HG03066 (cell line): ENCODE data around the gene SSNA1.
"Not testable (repeated sequence)": the region's sequence is repeated elsewhere in the genome, so short reads cannot be mapped to it uniquely, and the experiment has no call there.

Experiments
- ATAC-seq: cut with Tn5 transposase; IDR thresholded peaks from one replicate; pipeline ENCODE4 v1.9.1; 2021; ENCODE audit warnings: low read depth; ENCODE audit not compliant: unreplicated experiment

Gene SSNA1

DNA sequence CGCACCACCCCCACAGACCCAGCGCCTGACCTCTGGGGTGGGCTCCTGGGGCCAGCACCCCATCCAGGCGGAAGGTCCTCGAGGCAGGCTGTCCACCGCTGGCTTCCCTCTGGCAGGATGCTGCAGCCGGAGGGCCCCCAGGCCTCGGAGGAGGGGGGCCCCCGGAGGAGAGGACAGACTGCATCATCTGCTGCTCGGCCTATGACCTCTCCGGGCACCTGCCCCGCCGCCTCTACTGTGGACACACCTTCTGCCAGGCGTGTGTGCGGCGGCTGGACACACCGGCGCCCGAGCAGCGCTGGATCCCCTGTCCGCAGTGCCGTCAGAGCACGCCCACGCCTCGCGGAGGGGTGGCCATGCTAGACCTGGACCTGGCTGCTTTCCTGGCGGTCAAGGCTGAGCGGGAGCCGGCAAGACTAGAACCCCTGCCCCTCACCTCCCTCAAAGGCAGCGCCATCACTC is 40.1 kb downstream of the SSNA1 start:
- no peak for ATAC-seq

DNA sequence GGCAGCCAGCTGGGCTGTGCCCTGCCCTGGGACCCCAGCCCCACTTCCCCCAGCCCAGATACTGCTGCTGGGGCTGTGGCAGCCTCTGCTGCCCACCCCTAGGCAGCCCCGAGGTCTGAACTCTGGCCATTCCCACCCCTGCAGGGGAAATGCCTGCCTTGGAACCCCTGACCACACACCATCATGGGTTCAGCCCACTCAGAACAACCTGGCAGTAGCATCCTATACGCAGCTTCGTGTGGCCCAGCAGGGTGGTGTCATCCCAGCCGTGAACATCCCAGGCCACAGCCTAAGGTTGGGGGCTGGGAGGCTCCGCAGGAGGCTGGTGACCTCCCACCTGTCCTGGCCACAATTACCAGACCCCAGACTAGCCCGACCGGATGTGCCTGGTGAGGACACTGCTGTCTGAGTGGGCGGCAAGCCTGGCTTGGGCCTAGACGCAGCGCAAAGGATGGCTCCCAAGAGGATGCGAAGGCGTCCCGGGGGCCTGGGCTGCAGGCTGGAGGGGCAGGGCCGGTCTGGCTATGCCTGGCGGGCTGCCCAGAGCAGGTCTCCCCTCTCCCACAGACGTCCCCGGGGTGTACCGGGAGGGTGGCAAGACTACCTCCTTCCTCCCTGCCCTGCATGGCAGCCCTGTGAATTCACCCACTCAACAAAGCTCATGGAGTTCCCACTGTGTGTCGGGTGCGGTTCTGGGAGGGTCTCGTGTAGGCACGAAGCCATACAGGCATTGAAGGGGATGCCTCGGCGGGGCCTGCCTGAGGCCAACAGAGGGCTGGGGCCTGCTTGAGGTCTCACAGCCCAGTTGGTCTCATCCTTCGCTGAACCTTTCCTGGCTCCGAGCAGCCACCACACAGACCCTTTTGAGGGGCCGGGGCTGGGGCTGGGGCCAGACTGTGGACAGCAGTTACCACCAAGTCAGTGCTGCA is 40.8 kb downstream of the SSNA1 start:
- ATAC-seq, result no peak

DNA sequence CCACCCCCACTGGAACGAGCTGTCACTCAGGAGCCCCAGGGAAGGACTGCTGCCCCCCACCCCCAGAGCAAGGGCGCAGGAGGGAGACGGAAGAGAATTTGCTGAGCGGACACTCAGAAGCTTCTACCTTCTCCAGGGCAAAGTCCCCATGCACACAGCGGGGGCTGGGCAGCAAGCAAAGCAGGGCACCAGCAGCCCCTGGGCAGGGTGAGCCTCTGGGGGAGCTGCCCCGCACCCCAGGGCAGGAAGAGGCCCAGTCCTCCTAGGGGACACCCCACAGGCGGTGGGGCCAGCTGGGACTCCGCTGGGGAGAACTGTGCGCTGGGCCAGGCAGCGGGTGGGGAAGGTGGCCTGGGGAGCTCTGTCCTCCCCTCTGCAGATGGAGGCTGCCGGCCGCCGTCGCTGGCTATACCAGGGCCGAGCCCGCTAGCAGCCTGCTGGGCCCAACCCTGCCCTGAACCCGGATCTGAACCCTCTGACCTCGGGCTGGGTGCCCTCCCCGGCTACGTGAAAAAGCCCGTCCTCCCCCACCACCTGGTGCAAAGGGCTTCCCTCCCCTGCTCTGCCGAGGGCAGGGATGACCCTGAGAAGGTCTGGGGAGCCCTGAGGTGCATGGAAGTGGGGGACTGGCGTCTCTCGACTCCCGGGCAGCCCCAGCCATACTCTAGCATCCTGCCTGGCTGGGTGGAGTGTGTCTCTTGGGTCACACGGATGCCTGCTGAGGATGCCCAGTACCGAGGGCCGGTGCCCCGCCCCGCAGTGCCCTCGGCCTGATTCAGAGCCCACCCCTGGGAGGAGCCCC is 41.6 kb downstream of the SSNA1 start:
- ATAC-seq, result no peak

DNA sequence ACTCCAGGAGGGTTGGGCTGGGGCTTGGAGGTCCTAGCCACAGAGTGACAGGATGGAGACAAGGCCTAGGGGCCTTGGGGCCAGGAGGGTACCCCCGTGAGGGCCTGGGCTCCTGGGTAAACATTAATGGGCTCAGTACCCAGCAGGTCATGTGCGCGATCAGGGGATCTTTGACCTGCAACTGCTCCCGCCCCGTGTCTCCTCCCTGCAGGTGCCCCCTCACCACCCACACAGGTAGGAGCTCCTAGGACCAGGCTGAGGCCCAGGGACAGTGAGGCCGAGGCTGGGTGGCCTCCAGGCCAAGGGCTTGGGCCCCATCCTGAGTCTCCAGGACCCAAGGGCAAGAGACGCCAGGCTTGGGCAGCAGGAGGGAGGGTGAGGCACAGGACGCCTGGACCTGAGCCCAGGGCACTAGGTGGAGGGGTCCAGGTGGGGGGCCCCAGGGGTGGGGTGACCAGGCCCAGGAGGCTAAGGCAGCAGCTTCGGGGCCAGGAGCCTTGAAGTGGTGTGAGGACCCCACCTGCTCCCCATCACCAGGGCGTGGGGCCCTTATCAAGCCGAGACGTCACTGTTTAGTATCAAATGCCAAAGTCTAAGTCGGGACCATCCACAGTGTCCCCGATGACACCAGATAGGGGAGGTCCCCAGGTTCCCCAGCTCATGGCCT is 42.4 kb downstream of the SSNA1 start, which contains the start of gene SLC34A3:
SLC34A3 (plus strand) TSS at position 197 of the 667 bp plus-strand sequence. CDS start 802 bp downstream, outside the sequence.
- no peak for ATAC-seq

DNA sequence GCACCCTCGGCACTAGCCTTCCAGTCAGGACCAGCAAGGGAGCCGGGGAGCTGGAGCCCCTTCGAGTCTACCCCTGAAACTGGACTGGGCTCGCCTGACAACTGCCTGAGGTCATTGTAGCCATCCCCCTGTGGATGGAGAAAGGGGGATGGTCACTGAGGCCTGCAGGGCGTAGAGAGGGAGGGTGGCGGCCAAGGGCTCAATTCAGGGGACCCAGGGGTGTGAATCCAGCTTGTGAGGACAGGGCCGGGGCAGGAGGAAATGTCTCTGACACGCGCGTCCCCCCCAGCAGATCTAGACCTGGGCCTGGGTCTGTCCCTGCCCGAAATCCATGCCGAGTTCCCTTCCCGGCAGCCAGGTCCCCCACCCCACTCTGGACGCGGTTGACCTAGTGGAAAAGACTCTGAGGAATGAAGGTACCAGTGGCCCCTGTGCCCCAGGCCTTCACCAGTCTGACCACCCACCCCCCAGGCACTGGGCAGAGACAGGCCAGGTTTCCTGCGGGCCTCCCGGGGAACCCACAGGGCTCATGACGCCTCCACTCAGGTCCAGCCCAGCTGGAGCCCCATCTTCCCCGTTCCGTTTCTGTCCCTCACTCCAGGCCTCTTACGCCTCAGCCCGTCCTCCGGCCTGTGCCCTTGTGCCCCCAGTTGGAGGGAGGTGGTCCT is 43.0 kb downstream of the SSNA1 start:
- no peak for ATAC-seq

DNA sequence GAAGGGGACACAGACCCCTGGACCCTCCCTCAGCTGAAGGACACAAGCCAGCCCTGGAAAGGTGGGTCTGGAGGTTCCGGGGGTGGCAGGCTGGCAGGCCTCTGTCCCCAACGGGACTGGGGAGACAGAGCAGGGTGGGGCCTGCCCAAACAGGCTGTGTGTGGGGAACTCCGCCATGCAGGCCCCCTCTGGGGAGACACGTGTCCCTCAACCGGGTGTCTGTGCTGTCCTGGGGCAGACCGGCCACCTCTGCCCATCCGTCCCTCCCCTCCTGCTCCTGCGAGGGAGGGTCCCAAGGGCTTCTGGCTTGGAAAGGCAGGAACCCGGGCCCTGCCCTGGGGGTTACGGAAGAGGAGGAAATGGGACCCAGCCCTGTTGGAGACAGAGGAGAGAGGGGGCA is 43.6 kb downstream of the SSNA1 start:
- ATAC-seq, result no peak

DNA sequence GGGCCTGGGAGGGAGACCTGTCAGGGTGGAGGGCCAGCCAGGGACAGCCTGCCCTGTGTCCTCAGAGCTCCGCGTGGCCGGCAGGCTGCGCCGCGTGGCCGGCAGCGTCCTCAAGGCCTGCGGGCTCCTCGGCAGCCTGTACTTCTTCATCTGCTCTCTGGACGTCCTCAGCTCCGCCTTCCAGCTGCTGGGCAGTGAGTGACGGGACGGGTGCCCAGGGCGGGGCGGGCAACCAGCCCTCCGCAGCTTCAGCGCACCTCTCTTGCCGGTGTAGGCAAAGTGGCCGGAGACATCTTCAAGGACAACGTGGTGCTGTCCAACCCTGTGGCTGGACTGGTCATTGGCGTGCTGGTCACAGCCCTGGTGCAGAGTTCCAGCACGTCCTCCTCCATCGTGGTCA is 44.0 kb downstream of the SSNA1 start:
- no peak for ATAC-seq

DNA sequence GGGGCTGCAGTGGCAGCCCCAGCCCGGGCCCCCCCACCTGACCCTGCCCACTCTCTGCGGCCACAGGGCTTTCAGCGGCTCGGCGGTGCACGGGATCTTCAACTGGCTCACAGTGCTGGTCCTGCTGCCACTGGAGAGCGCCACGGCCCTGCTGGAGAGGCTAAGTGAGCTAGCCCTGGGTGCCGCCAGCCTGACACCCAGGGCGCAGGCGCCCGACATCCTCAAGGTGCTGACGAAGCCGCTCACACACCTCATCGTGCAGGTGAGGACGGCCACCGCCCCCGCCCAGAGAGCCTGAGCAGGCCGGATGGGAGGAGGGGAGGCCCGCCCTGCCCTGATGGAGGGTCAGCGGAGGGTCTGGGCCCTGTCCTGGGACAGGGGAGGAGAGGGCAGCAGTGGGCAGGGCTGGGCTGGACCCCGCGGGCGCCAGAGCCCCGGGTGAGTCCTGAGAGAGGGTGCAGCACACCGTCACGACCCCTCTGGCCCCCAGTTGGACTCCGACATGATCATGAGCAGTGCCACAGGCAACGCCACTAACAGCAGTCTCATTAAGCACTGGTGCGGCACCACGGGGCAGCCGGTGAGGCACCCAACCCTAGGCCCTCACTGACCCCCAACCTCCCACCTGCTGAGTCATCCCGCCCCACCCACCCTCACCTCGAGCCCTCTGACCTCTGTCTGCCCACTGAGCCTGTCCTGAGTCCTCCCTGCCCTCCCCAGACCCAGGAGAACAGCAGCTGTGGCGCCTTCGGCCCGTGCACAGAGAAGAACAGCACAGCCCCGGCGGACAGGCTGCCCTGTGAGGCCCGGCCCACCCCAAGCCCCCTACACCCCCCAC is 44.9 kb downstream of the SSNA1 start:
- no peak for ATAC-seq

DNA sequence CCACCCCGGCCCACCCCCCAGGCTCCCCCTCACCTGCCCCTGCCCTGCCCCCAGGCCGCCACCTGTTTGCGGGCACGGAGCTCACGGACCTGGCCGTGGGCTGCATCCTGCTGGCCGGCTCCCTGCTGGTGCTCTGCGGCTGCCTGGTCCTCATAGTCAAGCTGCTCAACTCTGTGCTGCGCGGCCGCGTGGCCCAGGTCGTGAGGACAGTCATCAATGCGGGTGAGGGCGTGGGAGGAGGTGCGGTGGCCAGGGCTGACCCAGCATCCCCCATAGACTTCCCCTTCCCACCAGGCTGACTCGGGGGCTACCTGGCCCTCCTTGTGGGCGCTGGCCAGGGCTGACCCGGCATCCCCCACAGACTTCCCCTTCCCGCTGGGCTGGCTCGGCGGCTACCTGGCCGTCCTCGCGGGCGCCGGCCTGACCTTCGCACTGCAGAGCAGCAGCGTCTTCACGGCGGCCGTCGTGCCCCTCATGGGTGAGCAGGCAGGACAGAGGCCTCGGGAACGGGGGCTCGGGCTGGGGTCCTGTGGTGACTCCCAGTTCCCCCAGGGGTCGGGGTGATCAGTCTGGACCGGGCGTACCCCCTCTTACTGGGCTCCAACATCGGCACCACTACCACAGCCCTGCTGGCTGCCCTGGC is 45.7 kb downstream of the SSNA1 start:
- ATAC-seq, result no peak

DNA sequence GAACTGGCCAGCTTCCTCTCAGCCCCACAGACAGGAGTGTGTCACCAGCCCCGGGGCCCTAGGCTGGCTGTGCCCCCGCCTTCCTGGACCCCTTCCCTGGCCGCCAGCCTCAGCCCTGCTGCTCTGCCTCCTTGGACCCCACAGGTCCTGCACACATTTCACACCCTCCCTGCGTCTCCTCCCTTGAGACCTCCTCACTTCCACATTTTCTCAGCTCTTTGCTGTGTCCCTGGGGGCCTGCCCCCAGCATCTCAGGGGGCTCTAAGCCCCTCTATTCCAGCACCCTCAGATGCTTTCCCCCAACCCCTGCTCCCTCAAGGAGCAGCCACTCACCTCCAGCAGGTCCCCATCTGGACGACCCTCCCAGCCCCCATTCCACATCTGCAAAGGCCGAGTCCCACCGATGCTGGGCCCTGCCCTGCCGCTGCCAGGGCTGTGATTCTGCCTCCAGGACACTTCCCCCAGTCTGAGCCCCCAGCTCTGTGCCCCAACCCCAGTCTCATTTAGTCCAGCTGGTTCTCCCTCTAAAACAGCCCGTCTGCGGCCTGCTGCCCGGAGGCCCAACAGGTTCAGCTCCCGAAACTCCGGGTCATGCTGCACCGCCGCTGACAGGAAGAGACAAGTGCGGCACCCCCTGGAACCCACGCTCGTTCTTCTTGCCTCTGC is 46.4 kb downstream of the SSNA1 start:
- no peak for ATAC-seq

DNA sequence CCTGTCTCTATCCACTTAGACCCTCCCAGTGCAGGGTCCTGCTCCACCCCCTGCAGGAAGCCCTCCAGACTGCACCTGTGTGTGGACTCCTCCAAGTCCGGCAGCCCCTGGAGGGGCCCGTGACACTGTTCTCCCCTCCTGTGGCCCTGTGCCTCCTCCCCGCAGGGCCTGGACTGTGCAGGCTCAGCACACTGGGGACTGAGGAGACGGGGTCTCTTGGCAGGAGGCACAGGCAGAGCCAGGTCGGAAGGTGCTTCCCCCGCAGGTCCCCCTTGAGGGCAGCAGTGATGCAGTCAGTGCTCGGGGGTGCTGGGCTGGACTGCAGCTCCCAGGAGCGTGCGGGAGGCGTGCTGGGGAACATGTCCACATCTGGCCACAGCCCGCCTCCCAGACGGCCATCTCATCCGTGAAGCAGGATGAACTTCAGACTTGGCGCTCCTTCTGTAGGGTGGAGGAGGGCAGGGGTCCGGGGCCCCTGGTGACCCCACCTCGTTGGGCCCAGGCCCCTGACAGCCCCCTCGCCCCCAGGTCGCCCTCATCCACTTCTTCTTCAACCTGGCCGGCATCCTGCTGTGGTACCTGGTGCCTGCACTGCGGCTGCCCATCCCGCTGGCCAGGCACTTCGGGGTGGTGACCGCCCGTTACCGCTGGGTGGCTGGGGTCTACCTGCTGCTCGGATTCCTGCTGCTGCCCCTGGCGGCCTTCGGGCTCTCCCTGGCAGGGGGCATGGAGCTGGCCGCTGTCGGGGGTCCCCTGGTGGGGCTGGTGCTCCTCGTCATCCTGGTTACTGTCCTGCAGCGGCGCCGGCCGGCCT is 47.2 kb downstream of the SSNA1 start:
- no peak for ATAC-seq

DNA sequence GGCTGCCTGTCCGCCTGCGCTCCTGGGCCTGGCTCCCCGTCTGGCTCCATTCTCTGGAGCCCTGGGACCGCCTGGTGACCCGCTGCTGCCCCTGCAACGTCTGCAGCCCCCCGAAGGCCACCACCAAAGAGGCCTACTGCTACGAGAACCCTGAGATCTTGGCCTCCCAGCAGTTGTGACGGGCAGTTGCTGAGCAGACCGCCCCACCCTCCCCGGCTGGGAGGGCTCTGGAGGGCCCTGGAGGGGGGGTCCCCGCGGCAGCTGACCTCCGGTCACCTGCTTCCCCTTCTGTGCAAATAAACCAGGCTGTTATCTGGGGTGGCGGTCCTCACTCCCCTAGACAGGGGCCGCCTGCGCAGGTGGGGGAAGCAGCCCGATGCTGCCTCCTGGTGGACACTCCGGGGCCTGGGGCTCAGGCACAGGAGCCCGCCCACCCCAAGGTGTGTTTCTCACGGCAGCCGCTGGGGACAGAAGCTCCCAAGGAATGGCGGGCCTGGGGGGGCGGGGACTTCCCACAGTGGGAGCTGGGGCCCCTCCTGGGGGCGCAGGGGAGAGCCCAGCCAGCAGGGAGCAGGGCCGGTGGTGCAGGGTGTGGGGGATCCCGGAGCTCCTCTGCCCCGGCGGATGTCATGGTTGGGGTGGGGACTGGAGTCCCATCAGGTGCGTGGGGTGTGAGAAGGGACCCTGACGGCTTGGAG is 47.9 kb downstream of the SSNA1 start:
- no peak for ATAC-seq

DNA sequence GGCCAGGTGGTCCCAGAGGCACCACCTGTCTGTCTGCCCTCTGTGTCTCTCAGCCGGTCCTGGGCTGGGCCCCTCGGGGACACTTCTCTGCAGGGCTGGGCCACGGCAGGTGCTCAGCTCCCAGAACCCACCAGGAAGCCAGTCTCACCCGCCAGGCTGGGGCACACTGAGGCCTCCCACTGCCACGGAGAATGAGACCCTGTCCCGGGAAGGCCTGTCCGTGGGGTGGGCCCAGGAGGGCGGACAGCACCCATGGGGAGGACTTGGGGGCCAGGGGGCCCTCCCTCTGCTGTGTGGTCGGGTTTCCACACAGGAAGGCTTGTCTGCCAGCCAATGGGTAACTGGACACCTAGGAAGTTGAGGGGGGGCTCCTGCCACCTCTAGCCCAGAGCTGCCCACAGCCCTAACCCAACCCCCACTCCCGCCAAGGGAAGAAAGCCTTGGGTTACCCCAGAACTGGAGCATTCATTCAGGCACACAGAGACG is 48.5 kb downstream of the SSNA1 start:
- no peak for ATAC-seq

DNA sequence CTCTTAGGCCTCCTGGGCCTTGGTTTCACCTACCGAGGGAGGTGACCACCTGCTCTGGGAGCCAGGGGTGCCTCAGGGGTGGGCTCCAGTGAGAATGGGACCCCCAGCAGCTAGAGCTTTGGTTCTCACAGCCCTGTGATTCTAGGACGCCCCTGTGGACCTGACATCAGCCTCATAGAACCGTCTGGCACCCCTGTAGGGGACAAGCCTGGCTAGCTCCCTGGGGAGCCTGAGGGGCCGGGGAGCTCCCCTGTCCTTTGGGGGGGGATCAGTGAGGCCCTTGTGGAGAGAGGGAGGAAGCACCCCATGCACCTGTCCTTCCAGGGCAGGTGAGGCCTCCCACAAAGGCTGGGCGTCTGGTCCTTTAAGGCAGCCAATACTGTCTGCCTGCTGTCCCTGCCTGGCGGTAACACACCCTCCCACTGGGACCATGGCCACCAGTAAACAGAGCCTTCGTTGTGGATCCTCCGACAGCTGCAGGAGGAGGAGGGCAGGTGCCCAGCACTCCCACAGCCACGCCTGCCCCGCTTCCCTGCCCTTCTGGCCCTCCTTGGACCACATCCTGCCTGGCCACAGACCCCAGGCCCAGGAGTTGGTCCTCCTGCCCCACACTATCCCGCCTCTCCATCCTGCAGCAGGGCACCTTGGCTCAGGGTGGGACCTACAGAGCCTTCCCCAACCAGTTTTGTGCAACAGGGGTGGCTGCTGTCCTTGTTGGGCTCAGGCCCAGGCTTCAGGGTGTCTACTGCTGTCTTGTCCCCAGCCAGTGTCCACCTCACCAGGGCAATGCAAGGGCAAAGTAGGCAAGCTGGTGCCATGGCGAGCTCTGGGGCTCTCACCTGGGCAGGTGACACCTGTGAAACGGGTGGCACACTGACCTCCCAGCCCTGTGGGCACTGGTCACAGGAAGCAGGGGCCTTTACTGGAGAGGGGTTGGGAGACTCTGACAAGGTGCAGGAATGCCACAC is 49.6 kb downstream of the SSNA1 start:
- ATAC-seq, result no peak

DNA sequence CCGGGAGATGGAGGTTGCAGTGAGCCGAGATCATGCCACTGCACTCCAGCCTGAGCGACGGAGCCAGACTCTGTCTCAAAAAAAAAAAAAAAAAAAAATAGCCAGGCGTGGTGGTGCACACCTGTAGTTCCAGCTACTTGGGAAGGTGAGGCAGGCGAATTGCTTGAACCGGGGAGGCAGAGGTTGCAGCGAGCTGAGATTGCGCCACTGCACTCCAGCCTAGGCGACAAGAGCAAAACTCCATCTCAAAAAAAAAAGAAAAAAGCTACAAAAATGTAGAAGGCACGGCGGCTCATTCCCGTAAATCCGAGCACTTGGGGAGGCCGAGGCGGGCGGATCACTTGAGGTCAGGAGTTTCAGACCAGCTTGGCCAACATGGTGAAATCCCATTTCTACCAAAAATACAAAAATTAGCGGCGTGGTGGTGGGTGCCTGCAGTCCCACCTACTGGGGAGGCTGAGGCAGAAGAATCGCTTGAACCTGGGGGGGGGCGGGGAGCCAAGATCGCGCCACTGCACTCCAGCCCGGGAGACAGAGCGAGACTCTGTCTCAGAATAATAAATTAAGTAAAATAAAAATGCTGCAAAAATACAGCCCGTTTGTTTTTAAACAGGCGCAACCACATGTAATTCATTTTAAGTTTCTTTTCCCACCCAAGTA is 51.2 kb downstream of the SSNA1 start:
- not testable (repeated sequence) for ATAC-seq
